Right hindlimb (tissue), 1 donor: ENCODE results near the gene KCNQ2.

Source experiments
- DNase-seq: peaks from one replicate; pipeline ENCODE4 v3.0.0-alpha.2; 2018

Gene KCNQ2

GRCh38 chr20:63469713-63470101 lies 2.7 kb downstream of the KCNQ2 start:
- DNase-seq, result no peak

GRCh38 chr20:63469019-63469712 lies 3.3 kb downstream of the KCNQ2 start:
- no peak for DNase-seq

- no peak for DNase-seq
These were observed 4.0 kb downstream of the KCNQ2 start for GRCh38 chr20:63468421-63468820.

GRCh38 chr20:63467294-63468083 lies 5.0 kb downstream of the KCNQ2 start:
- DNase-seq, result no peak

- no peak for DNase-seq
These were observed 5.6 kb downstream of the KCNQ2 start for GRCh38 chr20:63466861-63467260.

GRCh38 chr20:63466250-63466825 lies 6.1 kb downstream of the KCNQ2 start:
- DNase-seq, result no peak

GRCh38 chr20:63465380-63466249 lies 6.8 kb downstream of the KCNQ2 start:
- DNase-seq, result no peak

GRCh38 chr20:63464289-63464635 lies 8.2 kb downstream of the KCNQ2 start:
- DNase-seq, result no peak

- DNase-seq, result no peak
These were observed 8.8 kb downstream of the KCNQ2 start for GRCh38 chr20:63463400-63464288.

- DNase-seq, result no peak
These were observed 10.2 kb downstream of the KCNQ2 start for GRCh38 chr20:63462244-63462643.

- DNase-seq, result no peak
These were observed 11.2 kb downstream of the KCNQ2 start for GRCh38 chr20:63461104-63461763.

- no peak for DNase-seq
These were observed 13.4 kb downstream of the KCNQ2 start for GRCh38 chr20:63459070-63459380.

GRCh38 chr20:63458170-63459069 lies 14.0 kb downstream of the KCNQ2 start:
- no peak for DNase-seq

- no peak for DNase-seq
These were observed 14.7 kb downstream of the KCNQ2 start for GRCh38 chr20:63457737-63458136.

- DNase-seq, result no peak
These were observed 15.8 kb downstream of the KCNQ2 start for GRCh38 chr20:63456429-63457284.

- DNase-seq, result no peak
These were observed 16.9 kb downstream of the KCNQ2 start for GRCh38 chr20:63455568-63455859.

GRCh38 chr20:63454731-63455567 lies 17.5 kb downstream of the KCNQ2 start:
- no peak for DNase-seq

- peak; percentile 60 for DNase-seq
These were observed 19.5 kb downstream of the KCNQ2 start for GRCh38 chr20:63452821-63453523.
